K562 (cell line): Measurements from ENCODE around the gene TCF21. TPM values are rescaled to one million over a fixed set of nuclear protein-coding genes. Genes with fewer than 3 reads are reported as not detected.

Experiments used
- ARID2 ChIP-seq: fragments of 450-650 bp; IDR thresholded peaks from 2 replicates; pipeline ENCODE4 v1.6.1; 2017; ENCODE audit warnings: antibody characterized with exemption, mild to moderate bottlenecking
- CSDE1 ChIP-seq, 2 experiments: fragments of 450-650 bp; IDR thresholded peaks; 2 replicates each; pipeline ENCODE4 v1.6.1; 2016; ENCODE audit warnings: mild to moderate bottlenecking in 1 of 2
- GTF2E2 ChIP-seq: fragments of 200-800 bp; sonication (Bioruptor generic); IDR thresholded peaks from 2 replicates; pipeline ENCODE4 v1.6.1; 2016; ENCODE audit warnings: missing genetic modification characterization, missing compliant biosample characterization
- NR4A1 ChIP-seq, 2 experiments: fragments of 250-450 bp in 1 of 2; fragments of 450-650 bp in 1 of 2; sonication (Bioruptor Pico) in 1 of 2; IDR thresholded peaks; 2 replicates each; pipeline versions ENCODE4 v1.4.0 to v1.6.1; 2016 to 2020; ENCODE audit warnings: mild to moderate bottlenecking in 2 of 2, missing compliant biosample characterization in 1 of 2, missing genetic modification characterization in 1 of 2, moderate library complexity in 1 of 2
- POLR2A ChIP-seq: fragments of 450-650 bp; conservative IDR thresholded peaks from 2 replicates; pipeline ENCODE4 v1.6.1; 2016
- POLR2G ChIP-seq: fragments of 200-400 bp; formaldehyde crosslinking; IDR thresholded peaks from 2 replicates; pipeline ENCODE4 v1.6.1; 2017; ENCODE audit warnings: low read depth, mild to moderate bottlenecking, antibody characterized with exemption, low read length, moderate library complexity
- SREBF1 ChIP-seq: fragments of 150-350 bp; IDR thresholded peaks from 2 replicates; pipeline ENCODE4 v1.6.1; 2014; ENCODE audit warnings: antibody characterized with exemption, low read depth, low read length, borderline replicate concordance
- TAF1 ChIP-seq: IDR thresholded peaks from 2 replicates; pipeline ENCODE4 v1.6.1; 2011; ENCODE audit warnings: mild to moderate bottlenecking, low read length, moderate library complexity; ENCODE audit not compliant: insufficient read depth, control insufficient read depth, severe bottlenecking; ENCODE audit errors: extremely low read depth
- ZBTB1 ChIP-seq: sonication (generic); formaldehyde crosslinking; IDR thresholded peaks from 2 replicates; pipeline ENCODE4 v1.8.1; 2023; ENCODE audit warnings: missing genetic modification reagents, low read depth, mild to moderate bottlenecking, borderline replicate concordance
- ZNF124 ChIP-seq: sonication (generic); formaldehyde crosslinking; IDR thresholded peaks from 2 replicates; pipeline ENCODE4 v1.8.1; 2022; ENCODE audit warnings: missing genetic modification reagents
- ZNF165 ChIP-seq: fragments of 250-450 bp; sonication (Bioruptor Pico); IDR thresholded peaks from 2 replicates; pipeline ENCODE4 v1.4.0; 2020; ENCODE audit warnings: borderline replicate concordance
- ZNF583 ChIP-seq: fragments of 250-450 bp; sonication (Bioruptor Pico); IDR thresholded peaks from 2 replicates; pipeline ENCODE4 v1.4.0; 2020
- ZNF668 ChIP-seq: fragments of 250-450 bp; sonication (Bioruptor Pico); IDR thresholded peaks from 2 replicates; pipeline ENCODE4 v1.8.0; 2022; ENCODE audit warnings: mild to moderate bottlenecking, inconsistent platforms
- ZNF766 ChIP-seq: fragments of 200-800 bp; sonication (Bioruptor generic); conservative IDR thresholded peaks from 2 replicates; pipeline ENCODE4 v1.6.1; 2016; ENCODE audit warnings: missing genetic modification characterization, missing compliant biosample characterization
- polyA plus RNA-seq, 8 experiments: library from polyadenylated mRNA; depleted of rRNA in 4 of 8; stranded (reverse) in 5 of 8; unstranded in 3 of 8; fragments of >200 nt; fragmentation: Nextera tagmentation in 2 of 8; fragmentation: Illumina TruSeq in 1 of 8; extraction: Ambion mirVana in 2 of 8; extraction: Trizol in 1 of 8; gene quantifications; 2 replicates each; pipeline versions ENCODE4 v1.2.1 to v1.2.3, GENCODE V29; 2011 to 2014; ENCODE audit warnings: inconsistent platforms in 1 of 8, missing spikeins in 1 of 8
- total RNA-seq, 7 experiments: library from RNA; depleted of rRNA in 6 of 7; stranded (reverse); fragments of >200 nt in 6 of 7; fragmentation: Illumina TruSeq in 2 of 7; extraction: Trizol in 2 of 7; gene quantifications; 2 replicates each; pipeline versions ENCODE4 v1.2.1 to v1.2.3, GENCODE V29; 2011 to 2021; ENCODE audit warnings: low replicate concordance in 1 of 7
- TF ChIP-seq, protein P1 (sequence below): IDR thresholded peaks from 3 replicates; pipeline ENCODE4 v1.6.1; 2011; ENCODE audit warnings: borderline replicate concordance, mild to moderate bottlenecking; ENCODE audit not compliant: insufficient read length, insufficient read depth
- TF ChIP-seq, protein P2 (sequence below): fragments of 450-650 bp; conservative IDR thresholded peaks from 2 replicates; pipeline ENCODE4 v1.6.1; 2016; ENCODE audit warnings: missing genetic modification characterization, low read depth, mild to moderate bottlenecking, control low read depth, missing compliant biosample characterization
- TF ChIP-seq, protein P3 (sequence below): fragments of 450-650 bp; IDR thresholded peaks from 2 replicates; pipeline ENCODE4 v1.6.1; 2016; ENCODE audit warnings: mild to moderate bottlenecking
- TF ChIP-seq, protein P4 (sequence below): fragments of 250-450 bp; sonication (Bioruptor Pico); IDR thresholded peaks from 2 replicates; pipeline ENCODE4 v1.4.0; 2020; ENCODE audit warnings: mild to moderate bottlenecking, moderate library complexity

Gene TCF21
- total and polyA plus RNA-seq, 9 of the 15 experiments (the other 6 are each of a cell fraction or from before 2014, with no cell fraction given), result not detected

- TF ChIP-seq, protein P1, sequence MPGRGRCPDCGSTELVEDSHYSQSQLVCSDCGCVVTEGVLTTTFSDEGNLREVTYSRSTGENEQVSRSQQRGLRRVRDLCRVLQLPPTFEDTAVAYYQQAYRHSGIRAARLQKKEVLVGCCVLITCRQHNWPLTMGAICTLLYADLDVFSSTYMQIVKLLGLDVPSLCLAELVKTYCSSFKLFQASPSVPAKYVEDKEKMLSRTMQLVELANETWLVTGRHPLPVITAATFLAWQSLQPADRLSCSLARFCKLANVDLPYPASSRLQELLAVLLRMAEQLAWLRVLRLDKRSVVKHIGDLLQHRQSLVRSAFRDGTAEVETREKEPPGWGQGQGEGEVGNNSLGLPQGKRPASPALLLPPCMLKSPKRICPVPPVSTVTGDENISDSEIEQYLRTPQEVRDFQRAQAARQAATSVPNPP, result no peak
- TF ChIP-seq POLR2G, result no peak
- TF ChIP-seq POLR2A, result 0 out of 2 replicates have a peak, but pooled peaks have one; percentile 26
- TF ChIP-seq GTF2E2 (tag), result no peak
- peak; percentile 52; the same call in 1 of the 2 replicates for TF ChIP-seq ZNF583 (CRISPR knock-in tag)
- no peak for TF ChIP-seq NR4A1 (CRISPR knock-in tag; IDR thresholded peaks at IDR 0.05)
- TF ChIP-seq NR4A1 (tag; IDR thresholded peaks at IDR 0.05), result no peak
- TF ChIP-seq ZNF668 (CRISPR knock-in tag), result no peak
- TF ChIP-seq CSDE1 (IDR thresholded peaks at IDR 0.05), result 0 out of 4 replicates have a peak, but pooled peaks of 1 of the 2 experiments have one; percentile 22
- TF ChIP-seq, protein P2, sequence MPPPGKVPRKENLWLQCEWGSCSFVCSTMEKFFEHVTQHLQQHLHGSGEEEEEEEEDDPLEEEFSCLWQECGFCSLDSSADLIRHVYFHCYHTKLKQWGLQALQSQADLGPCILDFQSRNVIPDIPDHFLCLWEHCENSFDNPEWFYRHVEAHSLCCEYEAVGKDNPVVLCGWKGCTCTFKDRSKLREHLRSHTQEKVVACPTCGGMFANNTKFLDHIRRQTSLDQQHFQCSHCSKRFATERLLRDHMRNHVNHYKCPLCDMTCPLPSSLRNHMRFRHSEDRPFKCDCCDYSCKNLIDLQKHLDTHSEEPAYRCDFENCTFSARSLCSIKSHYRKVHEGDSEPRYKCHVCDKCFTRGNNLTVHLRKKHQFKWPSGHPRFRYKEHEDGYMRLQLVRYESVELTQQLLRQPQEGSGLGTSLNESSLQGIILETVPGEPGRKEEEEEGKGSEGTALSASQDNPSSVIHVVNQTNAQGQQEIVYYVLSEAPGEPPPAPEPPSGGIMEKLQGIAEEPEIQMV (tag), result no peak
- TF ChIP-seq, protein P3, sequence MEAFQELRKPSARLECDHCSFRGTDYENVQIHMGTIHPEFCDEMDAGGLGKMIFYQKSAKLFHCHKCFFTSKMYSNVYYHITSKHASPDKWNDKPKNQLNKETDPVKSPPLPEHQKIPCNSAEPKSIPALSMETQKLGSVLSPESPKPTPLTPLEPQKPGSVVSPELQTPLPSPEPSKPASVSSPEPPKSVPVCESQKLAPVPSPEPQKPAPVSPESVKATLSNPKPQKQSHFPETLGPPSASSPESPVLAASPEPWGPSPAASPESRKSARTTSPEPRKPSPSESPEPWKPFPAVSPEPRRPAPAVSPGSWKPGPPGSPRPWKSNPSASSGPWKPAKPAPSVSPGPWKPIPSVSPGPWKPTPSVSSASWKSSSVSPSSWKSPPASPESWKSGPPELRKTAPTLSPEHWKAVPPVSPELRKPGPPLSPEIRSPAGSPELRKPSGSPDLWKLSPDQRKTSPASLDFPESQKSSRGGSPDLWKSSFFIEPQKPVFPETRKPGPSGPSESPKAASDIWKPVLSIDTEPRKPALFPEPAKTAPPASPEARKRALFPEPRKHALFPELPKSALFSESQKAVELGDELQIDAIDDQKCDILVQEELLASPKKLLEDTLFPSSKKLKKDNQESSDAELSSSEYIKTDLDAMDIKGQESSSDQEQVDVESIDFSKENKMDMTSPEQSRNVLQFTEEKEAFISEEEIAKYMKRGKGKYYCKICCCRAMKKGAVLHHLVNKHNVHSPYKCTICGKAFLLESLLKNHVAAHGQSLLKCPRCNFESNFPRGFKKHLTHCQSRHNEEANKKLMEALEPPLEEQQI, result 0 out of 2 replicates have a peak, but pooled peaks have one; percentile 44
- TF ChIP-seq ZNF766 (CRISPR knock-in tag), result no peak
- no peak for TF ChIP-seq ZNF124 (CRISPR knock-in tag)
- TF ChIP-seq TAF1, result no peak
- no peak for TF ChIP-seq SREBF1
- TF ChIP-seq ZNF165 (CRISPR knock-in tag), result 0 out of 2 replicates have a peak, but pooled peaks have one; percentile 28
- TF ChIP-seq ZBTB1 (CRISPR knock-in tag), result no peak
- TF ChIP-seq, protein P4, sequence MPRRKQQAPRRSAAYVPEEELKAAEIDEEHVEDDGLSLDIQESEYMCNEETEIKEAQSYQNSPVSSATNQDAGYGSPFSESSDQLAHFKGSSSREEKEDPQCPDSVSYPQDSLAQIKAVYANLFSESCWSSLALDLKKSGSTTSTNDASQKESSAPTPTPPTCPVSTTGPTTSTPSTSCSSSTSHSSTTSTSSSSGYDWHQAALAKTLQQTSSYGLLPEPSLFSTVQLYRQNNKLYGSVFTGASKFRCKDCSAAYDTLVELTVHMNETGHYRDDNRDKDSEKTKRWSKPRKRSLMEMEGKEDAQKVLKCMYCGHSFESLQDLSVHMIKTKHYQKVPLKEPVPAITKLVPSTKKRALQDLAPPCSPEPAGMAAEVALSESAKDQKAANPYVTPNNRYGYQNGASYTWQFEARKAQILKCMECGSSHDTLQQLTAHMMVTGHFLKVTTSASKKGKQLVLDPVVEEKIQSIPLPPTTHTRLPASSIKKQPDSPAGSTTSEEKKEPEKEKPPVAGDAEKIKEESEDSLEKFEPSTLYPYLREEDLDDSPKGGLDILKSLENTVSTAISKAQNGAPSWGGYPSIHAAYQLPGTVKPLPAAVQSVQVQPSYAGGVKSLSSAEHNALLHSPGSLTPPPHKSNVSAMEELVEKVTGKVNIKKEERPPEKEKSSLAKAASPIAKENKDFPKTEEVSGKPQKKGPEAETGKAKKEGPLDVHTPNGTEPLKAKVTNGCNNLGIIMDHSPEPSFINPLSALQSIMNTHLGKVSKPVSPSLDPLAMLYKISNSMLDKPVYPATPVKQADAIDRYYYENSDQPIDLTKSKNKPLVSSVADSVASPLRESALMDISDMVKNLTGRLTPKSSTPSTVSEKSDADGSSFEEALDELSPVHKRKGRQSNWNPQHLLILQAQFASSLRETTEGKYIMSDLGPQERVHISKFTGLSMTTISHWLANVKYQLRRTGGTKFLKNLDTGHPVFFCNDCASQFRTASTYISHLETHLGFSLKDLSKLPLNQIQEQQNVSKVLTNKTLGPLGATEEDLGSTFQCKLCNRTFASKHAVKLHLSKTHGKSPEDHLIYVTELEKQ (CRISPR knock-in tag), result no peak
- TF ChIP-seq ARID2, result no peak
Observed at GRCh38 chr6:133939778-133940667, 51.1 kb downstream of the TCF21 start (continued).
